ENCODE data around the gene RAP1GAP2. TPM values are rescaled to one million over a fixed set of nuclear protein-coding genes. Genes with fewer than 3 reads are reported as not detected.
A peak's percentile ranks its signal among the peaks of the same experiment; 100 is the strongest.

The RAP1GAP2 gene
- total RNA-seq, 4 donors from 2014 or later: 4.9 to 12.4 (median 10.0) TPM

DNA sequence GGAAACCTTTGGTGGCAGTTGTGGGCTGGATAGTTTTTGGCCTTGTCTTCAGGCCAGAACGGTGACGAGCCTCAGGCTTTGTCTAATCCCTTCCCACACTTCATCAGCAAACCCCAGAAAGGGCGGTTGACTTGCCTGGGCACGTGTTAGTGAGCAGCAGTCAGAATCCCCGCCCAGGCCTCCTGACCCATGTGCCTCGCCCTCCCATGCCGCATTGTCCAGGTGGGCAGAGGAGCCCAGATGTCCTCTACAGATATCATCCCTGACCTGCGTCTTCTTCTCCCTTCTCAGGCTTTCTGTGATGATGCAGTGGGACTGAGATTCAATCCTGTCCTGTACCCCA, 184.6 kb downstream of the RAP1GAP2 start:
- H3K27ac ChIP-seq: peak overlapping the region in 1 of 4 donors; percentile 67
- H3K36me3 ChIP-seq: peaks cover 0 to 18% (median 0%) of the 10 kb centered on the region in 3 donors
- 63 to 65% methylated on average over 2 to 4 of the region's 8 CpGs for WGBS, 2 donors
- intact Hi-C loops (cut with DNase I): no loop called here
- H3K4me3 ChIP-seq: no peak overlapping the region
- no peaks in the 10 kb centered on the region for H3K27me3 ChIP-seq
- TF ChIP-seq POLR2A (IDR thresholded peaks at IDR 0.05): no peak
- TF ChIP-seq, protein P1, sequence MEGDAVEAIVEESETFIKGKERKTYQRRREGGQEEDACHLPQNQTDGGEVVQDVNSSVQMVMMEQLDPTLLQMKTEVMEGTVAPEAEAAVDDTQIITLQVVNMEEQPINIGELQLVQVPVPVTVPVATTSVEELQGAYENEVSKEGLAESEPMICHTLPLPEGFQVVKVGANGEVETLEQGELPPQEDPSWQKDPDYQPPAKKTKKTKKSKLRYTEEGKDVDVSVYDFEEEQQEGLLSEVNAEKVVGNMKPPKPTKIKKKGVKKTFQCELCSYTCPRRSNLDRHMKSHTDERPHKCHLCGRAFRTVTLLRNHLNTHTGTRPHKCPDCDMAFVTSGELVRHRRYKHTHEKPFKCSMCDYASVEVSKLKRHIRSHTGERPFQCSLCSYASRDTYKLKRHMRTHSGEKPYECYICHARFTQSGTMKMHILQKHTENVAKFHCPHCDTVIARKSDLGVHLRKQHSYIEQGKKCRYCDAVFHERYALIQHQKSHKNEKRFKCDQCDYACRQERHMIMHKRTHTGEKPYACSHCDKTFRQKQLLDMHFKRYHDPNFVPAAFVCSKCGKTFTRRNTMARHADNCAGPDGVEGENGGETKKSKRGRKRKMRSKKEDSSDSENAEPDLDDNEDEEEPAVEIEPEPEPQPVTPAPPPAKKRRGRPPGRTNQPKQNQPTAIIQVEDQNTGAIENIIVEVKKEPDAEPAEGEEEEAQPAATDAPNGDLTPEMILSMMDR (IDR thresholded peaks at IDR 0.05): no peak
- no peaks in the 10 kb centered on the region for H3K9me3 ChIP-seq
- H3K4me1 ChIP-seq: peaks cover 7 to 47% (median 8%) of the 10 kb centered on the region in 3 donors
- no peak for DNase-seq

DNA sequence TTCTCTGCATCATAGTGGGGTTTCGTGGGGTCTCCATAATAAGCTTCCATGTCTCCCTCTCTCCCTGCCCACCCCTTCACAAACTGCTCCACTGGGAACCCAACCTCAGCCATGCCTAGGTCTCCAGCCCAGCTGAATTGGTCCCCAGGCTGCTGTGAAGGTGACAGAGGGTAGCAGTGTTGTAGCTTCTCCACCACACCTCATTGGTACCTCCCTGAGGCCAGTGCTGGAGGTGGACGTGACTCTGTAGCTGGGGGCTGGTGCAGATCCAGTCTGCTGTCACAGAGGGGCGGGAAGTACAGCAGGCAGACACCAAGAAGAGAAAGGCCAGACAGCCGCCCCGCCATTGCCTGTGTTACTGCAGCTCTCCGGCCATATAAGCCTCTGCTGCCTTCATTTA, 185.1 kb downstream of the RAP1GAP2 start:
- 67 to 92% methylated on average over 1 to 5 of the region's 6 CpGs for WGBS, 2 donors
- intact Hi-C loops (cut with DNase I): no loop called here
- Histone ChIP-seq H3K4me3 (no peak overlapping the region), H3K9me3 (no peaks in the 10 kb centered on the region), H3K36me3 (peaks cover 0 to 22% (median 0%) of the 10 kb centered on the region in 3 donors), H3K27ac (peak overlapping the region in 1 of 4 donors; percentile 67), H3K27me3 (no peaks in the 10 kb centered on the region), H3K4me1 (peaks cover 7 to 44% (median 8%) of the 10 kb centered on the region in 3 donors)
- TF ChIP-seq, protein P1 (IDR thresholded peaks at IDR 0.05): no peak
- no peak for TF ChIP-seq POLR2A (IDR thresholded peaks at IDR 0.05)
- no peak for DNase-seq

DNA sequence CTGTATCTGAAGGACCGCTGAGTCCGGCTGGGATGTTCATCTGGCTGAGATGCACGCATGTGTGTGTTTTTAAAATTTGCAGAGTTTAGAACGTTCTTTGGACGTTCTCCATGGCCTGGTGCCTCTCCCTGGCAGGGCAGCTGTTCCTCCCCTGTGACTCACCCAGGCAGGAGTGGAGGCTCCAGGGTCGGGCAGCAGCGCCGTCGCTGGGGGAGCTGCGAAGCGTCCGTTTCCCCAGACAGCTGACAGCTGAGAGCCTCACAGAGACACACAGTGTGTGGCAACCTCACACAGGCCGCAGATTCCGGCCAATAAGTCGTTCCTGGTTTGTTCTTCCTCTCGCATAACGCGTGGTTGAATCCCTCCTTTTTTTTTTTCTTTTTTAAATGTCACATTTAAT, 186.6 kb downstream of the RAP1GAP2 start:
- Histone ChIP-seq H3K27ac (peak overlapping the region; percentile 40 to 67 (median 64)), H3K9me3 (no peaks in the 10 kb centered on the region), H3K36me3 (peaks cover 0 to 34% (median 0%) of the 10 kb centered on the region in 3 donors), H3K4me1 (peaks cover 7 to 34% (median 8%) of the 10 kb centered on the region in 3 donors), H3K4me3 (no peak overlapping the region), H3K27me3 (no peaks in the 10 kb centered on the region)
- TF ChIP-seq, protein P1 (IDR thresholded peaks at IDR 0.05): peak in 5 of 6 experiments; percentile 10 to 55 (median 23)
- TF ChIP-seq POLR2A (IDR thresholded peaks at IDR 0.05): no peak
- no peak for DNase-seq
- intact Hi-C loops (cut with DNase I): no loop called here
- WGBS, 2 donors: 18 to 36% methylated on average over 13 to 18 of the region's 18 CpGs

DNA sequence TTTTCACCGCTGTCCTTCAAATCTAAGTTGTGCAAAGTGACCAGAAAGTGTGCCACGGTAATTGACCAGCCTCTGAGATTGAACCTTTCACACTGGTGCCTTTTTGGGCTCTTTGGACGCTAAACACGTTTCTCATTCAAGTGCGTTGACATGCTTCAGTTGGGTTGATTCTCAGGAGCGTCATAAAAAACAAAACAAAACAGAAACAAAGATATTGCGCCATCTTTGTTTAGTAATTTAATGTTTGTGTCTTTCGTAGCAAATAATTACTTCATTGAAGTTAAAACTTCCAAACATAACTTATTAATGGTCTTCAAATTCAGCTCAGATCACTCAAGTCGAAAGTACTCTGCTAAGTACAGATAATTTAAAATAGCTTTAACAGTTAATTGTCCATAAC, 187.0 kb downstream of the RAP1GAP2 start:
- no peak overlapping the region for H3K4me3 ChIP-seq
- peaks cover 7 to 34% (median 8%) of the 10 kb centered on the region in 3 donors for H3K4me1 ChIP-seq
- intact Hi-C loops (cut with DNase I): no loop called here
- H3K27ac ChIP-seq: peak overlapping the region; percentile 40 to 67 (median 64)
- H3K9me3 ChIP-seq: no peaks in the 10 kb centered on the region
- DNase-seq: no peak
- WGBS, 2 donors: 73 to 77% methylated on average over 9 of the region's 9 CpGs
- peaks cover 0 to 37% (median 0%) of the 10 kb centered on the region in 3 donors for H3K36me3 ChIP-seq
- no peaks in the 10 kb centered on the region for H3K27me3 ChIP-seq
- TF ChIP-seq, protein P1 (IDR thresholded peaks at IDR 0.05): no peak
- no peak for TF ChIP-seq POLR2A (IDR thresholded peaks at IDR 0.05)

DNA sequence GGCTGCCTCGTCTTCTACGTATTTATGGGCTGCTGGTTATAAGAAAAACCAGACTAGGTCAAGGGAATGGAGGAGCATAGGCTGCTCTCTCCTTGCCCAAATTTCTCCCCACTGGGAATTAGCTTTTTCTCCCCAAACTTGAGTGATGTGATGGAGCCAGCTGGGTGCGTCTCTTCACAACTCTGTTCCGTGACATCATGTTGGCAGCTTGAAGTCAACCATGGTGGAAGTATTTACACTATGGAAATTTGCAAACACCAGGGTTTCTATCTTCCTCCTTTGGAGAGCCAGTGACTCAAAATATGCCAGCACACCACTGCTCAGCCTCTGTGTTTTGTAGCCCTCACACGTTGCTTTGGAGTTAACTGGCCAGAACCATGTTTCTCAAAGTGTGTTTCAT, 189.1 kb downstream of the RAP1GAP2 start:
- intact Hi-C loops (cut with DNase I): no loop called here
- Histone ChIP-seq H3K36me3 (peaks cover 0 to 37% (median 0%) of the 10 kb centered on the region in 3 donors), H3K27ac (no peak overlapping the region), H3K4me1 (peaks cover 5 to 31% (median 8%) of the 10 kb centered on the region in 3 donors), H3K9me3 (no peaks in the 10 kb centered on the region), H3K4me3 (no peak overlapping the region), H3K27me3 (no peaks in the 10 kb centered on the region)
- no peak for TF ChIP-seq POLR2A (IDR thresholded peaks at IDR 0.05)
- TF ChIP-seq, protein P1 (IDR thresholded peaks at IDR 0.05): no peak
- WGBS, 2 donors: 79 to 84% methylated on average over 5 of the region's 5 CpGs
- DNase-seq: no peak
